HG02973 (cell line): Measurements from ENCODE around the gene SLC26A9.

ENCODE experiments used
- ATAC-seq: cut with Tn5 transposase; IDR thresholded peaks from one replicate; pipeline ENCODE4 v1.9.1; 2021; ENCODE audit warnings: moderate library complexity; ENCODE audit not compliant: unreplicated experiment

SLC26A9 gene

GRCh38 chr1:205943245-205943644 is at the start of gene SLC26A9:
Gene SLC26A9, minus strand, starts transcription at chr1:205943456. Its CDS starts 7,636 bp downstream, at chr1:205935820.
- ATAC-seq: no peak

GRCh38 chr1:205992218-205992882 is 49.1 kb upstream of the SLC26A9 start:
- ATAC-seq: no peak

- ATAC-seq: no peak
Observed at GRCh38 chr1:205991237-205991636, 48.0 kb upstream of the SLC26A9 start.

- no peak for ATAC-seq
Observed at GRCh38 chr1:205990226-205990625, 47.0 kb upstream of the SLC26A9 start.

GRCh38 chr1:205989786-205990185 is 46.5 kb upstream of the SLC26A9 start:
- no peak for ATAC-seq

- no peak for ATAC-seq
Observed at GRCh38 chr1:205988585-205988995, 45.3 kb upstream of the SLC26A9 start.

GRCh38 chr1:205986861-205987260 is 43.6 kb upstream of the SLC26A9 start:
- ATAC-seq: no peak

- ATAC-seq: no peak
Observed at GRCh38 chr1:205986292-205986691, 43.0 kb upstream of the SLC26A9 start.

- ATAC-seq: no peak
Observed at GRCh38 chr1:205985330-205986005, 42.2 kb upstream of the SLC26A9 start.

- ATAC-seq: no peak
Observed at GRCh38 chr1:205983925-205984725, 40.9 kb upstream of the SLC26A9 start.

- no peak for ATAC-seq
Observed at GRCh38 chr1:205981257-205981656, 38.0 kb upstream of the SLC26A9 start.

- ATAC-seq: no peak
Observed at GRCh38 chr1:205980237-205980870, 37.1 kb upstream of the SLC26A9 start.

- ATAC-seq: no peak
Observed at GRCh38 chr1:205979301-205979700, 36.0 kb upstream of the SLC26A9 start.

- ATAC-seq: no peak
Observed at GRCh38 chr1:205978676-205979075, 35.4 kb upstream of the SLC26A9 start.

GRCh38 chr1:205977402-205978014 is 34.3 kb upstream of the SLC26A9 start:
- no peak for ATAC-seq

- ATAC-seq: no peak
Observed at GRCh38 chr1:205976708-205977401, 33.6 kb upstream of the SLC26A9 start.

- ATAC-seq: no peak
Observed at GRCh38 chr1:205976036-205976435, 32.8 kb upstream of the SLC26A9 start.

- no peak for ATAC-seq
Observed at GRCh38 chr1:205975387-205975998, 32.2 kb upstream of the SLC26A9 start.

- no peak for ATAC-seq
Observed at GRCh38 chr1:205974712-205975111, 31.5 kb upstream of the SLC26A9 start.
